ENCODE results near the gene MTCL1. TPM values are rescaled to one million over a fixed set of nuclear protein-coding genes. Genes with fewer than 3 reads are reported as not detected.

The MTCL1 gene
- total RNA-seq, 1 experiment from 2014 or later, result 11.2 TPM

DNA sequence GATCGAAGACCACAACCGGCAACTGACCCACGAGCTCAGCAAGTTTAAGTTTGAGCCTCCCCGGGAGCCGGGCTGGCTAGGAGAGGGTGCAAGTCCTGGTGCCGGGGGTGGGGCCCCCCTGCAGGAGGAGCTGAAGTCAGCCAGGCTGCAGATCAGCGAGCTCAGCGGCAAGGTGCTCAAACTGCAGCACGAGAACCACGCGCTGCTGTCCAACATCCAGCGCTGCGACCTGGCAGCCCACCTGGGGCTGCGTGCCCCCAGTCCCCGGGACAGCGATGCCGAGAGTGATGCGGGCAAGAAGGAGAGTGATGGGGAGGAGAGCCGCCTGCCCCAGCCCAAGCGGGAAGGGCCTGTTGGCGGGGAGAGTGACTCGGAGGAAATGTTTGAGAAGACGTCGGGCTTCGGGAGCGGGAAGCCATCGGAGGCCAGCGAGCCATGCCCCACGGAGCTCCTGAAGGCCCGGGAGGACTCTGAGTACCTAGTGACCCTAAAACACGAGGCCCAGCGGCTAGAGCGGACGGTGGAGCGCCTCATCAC, 78.7 kb downstream of the MTCL1 start:
- no peaks in the 10 kb centered on the region for H3K36me3 ChIP-seq (ENCODE audit: insufficient read depth, low read length, poor library complexity, severe bottlenecking)
- H3K27me3 ChIP-seq (replicated peaks; ENCODE audit: insufficient read depth, low read depth, low read length, poor library complexity), result no peaks in the 10 kb centered on the region
- no peak for DNase-seq (ENCODE audit: low spot score)
- intact Hi-C loops (cut with micrococcal nuclease; ENCODE audit: unreplicated experiment), result no loop called here
- H3K27ac ChIP-seq (ENCODE audit: low read depth, low read length, poor library complexity, severe bottlenecking), result no peak overlapping the region
- POLR2A ChIA-PET (ENCODE audit: low non-redundant PET), result no interaction called here
- BruUV-seq (replicated peaks), result no TSS peak
- no peaks in the 10 kb centered on the region for H3K9me3 ChIP-seq (ENCODE audit: low read depth, low read length, poor library complexity, severe bottlenecking)
- no peak overlapping the region for H3K4me3 ChIP-seq (ENCODE audit: low read depth, low read length, poor library complexity, severe bottlenecking)
- TF ChIP-seq EZH2 (IDR thresholded peaks at IDR 0.05; ENCODE audit: borderline replicate concordance, low read depth, low read length, poor library complexity, severe bottlenecking), result no peak
- TF ChIP-seq, protein P1, sequence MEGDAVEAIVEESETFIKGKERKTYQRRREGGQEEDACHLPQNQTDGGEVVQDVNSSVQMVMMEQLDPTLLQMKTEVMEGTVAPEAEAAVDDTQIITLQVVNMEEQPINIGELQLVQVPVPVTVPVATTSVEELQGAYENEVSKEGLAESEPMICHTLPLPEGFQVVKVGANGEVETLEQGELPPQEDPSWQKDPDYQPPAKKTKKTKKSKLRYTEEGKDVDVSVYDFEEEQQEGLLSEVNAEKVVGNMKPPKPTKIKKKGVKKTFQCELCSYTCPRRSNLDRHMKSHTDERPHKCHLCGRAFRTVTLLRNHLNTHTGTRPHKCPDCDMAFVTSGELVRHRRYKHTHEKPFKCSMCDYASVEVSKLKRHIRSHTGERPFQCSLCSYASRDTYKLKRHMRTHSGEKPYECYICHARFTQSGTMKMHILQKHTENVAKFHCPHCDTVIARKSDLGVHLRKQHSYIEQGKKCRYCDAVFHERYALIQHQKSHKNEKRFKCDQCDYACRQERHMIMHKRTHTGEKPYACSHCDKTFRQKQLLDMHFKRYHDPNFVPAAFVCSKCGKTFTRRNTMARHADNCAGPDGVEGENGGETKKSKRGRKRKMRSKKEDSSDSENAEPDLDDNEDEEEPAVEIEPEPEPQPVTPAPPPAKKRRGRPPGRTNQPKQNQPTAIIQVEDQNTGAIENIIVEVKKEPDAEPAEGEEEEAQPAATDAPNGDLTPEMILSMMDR (conservative IDR thresholded peaks at IDR 0.05; ENCODE audit: low read depth, low read length), result no peak
- H3K4me1 ChIP-seq (ENCODE audit: insufficient read depth, low read length, poor library complexity, severe bottlenecking), result no peaks in the 10 kb centered on the region
- CTCF ChIA-PET, result no interaction called here

DNA sequence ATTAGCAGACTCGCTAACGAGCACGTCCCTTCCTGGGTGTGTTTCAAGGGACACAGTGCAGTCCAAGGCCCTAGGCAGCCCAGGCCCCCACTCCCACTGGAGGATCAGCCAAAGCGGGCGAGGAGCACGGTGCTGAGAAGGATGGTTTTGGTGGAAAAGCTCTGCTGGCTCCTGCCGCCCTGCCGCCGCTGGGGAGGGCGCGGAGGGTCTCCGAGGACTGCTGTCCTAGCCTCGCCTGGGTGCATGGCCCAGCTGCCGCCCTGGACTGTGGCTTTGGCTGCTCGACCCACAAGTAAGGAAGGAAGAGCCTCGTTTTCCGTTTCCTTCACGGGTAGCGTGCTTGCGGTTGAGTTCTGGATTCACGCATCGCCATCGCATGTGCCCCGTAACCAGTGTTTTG, 79.9 kb downstream of the MTCL1 start:
- Histone ChIP-seq H3K4me3 (ENCODE audit: low read depth, low read length, poor library complexity, severe bottlenecking) (no peak overlapping the region), H3K9me3 (ENCODE audit: low read depth, low read length, poor library complexity, severe bottlenecking) (no peaks in the 10 kb centered on the region), H3K4me1 (ENCODE audit: insufficient read depth, low read length, poor library complexity, severe bottlenecking) (no peaks in the 10 kb centered on the region), H3K27me3 (replicated peaks; ENCODE audit: insufficient read depth, low read depth, low read length, poor library complexity) (no peaks in the 10 kb centered on the region), H3K36me3 (ENCODE audit: insufficient read depth, low read length, poor library complexity, severe bottlenecking) (no peaks in the 10 kb centered on the region), H3K27ac (ENCODE audit: low read depth, low read length, poor library complexity, severe bottlenecking) (no peak overlapping the region)
- ChIA-PET CTCF (no interaction called here), POLR2A (ENCODE audit: low non-redundant PET) (no interaction called here)
- TF ChIP-seq, protein P1 (conservative IDR thresholded peaks at IDR 0.05; ENCODE audit: low read depth, low read length), result no peak
- intact Hi-C loops (cut with micrococcal nuclease; ENCODE audit: unreplicated experiment), result no loop called here
- no peak for DNase-seq (ENCODE audit: low spot score)
- no TSS peak for BruUV-seq (replicated peaks)

DNA sequence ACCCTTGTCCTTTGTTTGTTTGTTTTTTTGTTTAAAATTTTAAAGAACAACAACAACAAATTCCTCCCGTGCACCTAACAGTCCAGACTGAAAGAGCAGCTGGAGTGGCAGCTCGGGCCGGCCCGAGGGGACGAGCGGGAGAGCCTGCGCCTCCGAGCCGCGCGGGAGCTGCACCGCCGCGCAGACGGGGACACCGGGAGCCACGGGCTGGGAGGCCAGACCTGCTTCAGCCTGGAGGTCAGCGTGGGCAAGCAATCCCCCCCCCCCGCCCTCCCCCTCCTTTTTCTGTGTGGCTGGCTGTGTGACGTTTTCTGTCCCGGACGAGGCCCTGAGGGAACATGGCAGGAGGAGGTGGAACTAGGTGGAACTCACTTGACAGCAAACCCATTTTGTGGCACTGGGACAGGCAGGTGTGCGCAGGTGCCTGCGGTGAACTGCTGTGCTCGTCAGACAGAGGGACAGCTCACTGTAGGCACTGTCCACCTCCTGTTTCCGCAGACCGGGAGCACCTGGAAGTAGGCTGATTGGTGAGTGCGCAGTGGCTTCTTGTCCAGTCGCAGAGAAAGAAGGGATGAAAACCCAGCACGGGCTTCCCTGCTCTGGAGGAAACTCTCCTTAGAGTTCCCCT, 80.6 kb downstream of the MTCL1 start:
- Histone ChIP-seq H3K4me3 (ENCODE audit: low read depth, low read length, poor library complexity, severe bottlenecking) (no peak overlapping the region), H3K27ac (ENCODE audit: low read depth, low read length, poor library complexity, severe bottlenecking) (no peak overlapping the region), H3K9me3 (ENCODE audit: low read depth, low read length, poor library complexity, severe bottlenecking) (no peaks in the 10 kb centered on the region), H3K4me1 (ENCODE audit: insufficient read depth, low read length, poor library complexity, severe bottlenecking) (no peaks in the 10 kb centered on the region), H3K36me3 (ENCODE audit: insufficient read depth, low read length, poor library complexity, severe bottlenecking) (no peaks in the 10 kb centered on the region), H3K27me3 (replicated peaks; ENCODE audit: insufficient read depth, low read depth, low read length, poor library complexity) (no peaks in the 10 kb centered on the region)
- no TSS peak for BruUV-seq (replicated peaks)
- no peak for DNase-seq (ENCODE audit: low spot score)
- CTCF ChIA-PET, result no interaction called here
- POLR2A ChIA-PET (ENCODE audit: low non-redundant PET), result no interaction called here
- intact Hi-C loops (cut with micrococcal nuclease; ENCODE audit: unreplicated experiment), result no loop called here
- no peak for TF ChIP-seq EZH2 (IDR thresholded peaks at IDR 0.05; ENCODE audit: borderline replicate concordance, low read depth, low read length, poor library complexity, severe bottlenecking)

Measured in A673 (cell line).